Panc1 (cell line): ENCODE results near the gene GPRIN3.

ENCODE experiments used
- TF ChIP-seq, protein P1 (sequence below): fragments of 450-650 bp; IDR thresholded peaks from 2 replicates; pipeline ENCODE4 v1.5.1; 2017; ENCODE audit warnings: mild to moderate bottlenecking
- TF ChIP-seq, protein P2 (sequence below), 2 experiments: IDR thresholded peaks; 2 replicates each; pipeline ENCODE4 v1.6.1; 2011 to 2012; ENCODE audit warnings: low read depth in 2 of 2, control low read depth in 1 of 2, low read length in 1 of 2, mild to moderate bottlenecking in 1 of 2, moderate library complexity in 1 of 2; ENCODE audit not compliant: insufficient read depth in 1 of 2

- TF ChIP-seq, protein P1, sequence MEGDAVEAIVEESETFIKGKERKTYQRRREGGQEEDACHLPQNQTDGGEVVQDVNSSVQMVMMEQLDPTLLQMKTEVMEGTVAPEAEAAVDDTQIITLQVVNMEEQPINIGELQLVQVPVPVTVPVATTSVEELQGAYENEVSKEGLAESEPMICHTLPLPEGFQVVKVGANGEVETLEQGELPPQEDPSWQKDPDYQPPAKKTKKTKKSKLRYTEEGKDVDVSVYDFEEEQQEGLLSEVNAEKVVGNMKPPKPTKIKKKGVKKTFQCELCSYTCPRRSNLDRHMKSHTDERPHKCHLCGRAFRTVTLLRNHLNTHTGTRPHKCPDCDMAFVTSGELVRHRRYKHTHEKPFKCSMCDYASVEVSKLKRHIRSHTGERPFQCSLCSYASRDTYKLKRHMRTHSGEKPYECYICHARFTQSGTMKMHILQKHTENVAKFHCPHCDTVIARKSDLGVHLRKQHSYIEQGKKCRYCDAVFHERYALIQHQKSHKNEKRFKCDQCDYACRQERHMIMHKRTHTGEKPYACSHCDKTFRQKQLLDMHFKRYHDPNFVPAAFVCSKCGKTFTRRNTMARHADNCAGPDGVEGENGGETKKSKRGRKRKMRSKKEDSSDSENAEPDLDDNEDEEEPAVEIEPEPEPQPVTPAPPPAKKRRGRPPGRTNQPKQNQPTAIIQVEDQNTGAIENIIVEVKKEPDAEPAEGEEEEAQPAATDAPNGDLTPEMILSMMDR = no peak
- TF ChIP-seq, protein P2, sequence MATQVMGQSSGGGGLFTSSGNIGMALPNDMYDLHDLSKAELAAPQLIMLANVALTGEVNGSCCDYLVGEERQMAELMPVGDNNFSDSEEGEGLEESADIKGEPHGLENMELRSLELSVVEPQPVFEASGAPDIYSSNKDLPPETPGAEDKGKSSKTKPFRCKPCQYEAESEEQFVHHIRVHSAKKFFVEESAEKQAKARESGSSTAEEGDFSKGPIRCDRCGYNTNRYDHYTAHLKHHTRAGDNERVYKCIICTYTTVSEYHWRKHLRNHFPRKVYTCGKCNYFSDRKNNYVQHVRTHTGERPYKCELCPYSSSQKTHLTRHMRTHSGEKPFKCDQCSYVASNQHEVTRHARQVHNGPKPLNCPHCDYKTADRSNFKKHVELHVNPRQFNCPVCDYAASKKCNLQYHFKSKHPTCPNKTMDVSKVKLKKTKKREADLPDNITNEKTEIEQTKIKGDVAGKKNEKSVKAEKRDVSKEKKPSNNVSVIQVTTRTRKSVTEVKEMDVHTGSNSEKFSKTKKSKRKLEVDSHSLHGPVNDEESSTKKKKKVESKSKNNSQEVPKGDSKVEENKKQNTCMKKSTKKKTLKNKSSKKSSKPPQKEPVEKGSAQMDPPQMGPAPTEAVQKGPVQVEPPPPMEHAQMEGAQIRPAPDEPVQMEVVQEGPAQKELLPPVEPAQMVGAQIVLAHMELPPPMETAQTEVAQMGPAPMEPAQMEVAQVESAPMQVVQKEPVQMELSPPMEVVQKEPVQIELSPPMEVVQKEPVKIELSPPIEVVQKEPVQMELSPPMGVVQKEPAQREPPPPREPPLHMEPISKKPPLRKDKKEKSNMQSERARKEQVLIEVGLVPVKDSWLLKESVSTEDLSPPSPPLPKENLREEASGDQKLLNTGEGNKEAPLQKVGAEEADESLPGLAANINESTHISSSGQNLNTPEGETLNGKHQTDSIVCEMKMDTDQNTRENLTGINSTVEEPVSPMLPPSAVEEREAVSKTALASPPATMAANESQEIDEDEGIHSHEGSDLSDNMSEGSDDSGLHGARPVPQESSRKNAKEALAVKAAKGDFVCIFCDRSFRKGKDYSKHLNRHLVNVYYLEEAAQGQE (IDR thresholded peaks at IDR 0.05; ENCODE audit: insufficient read depth in 1 of 2, low read depth in 2 of 2, low read length in 1 of 2) = no peak
Measured at GRCh38 chr4:89267392-89267791, 40.2 kb downstream of the GPRIN3 start.
